Spleen (tissue), 11 donors: ENCODE measurements around the gene LCN10. TPM values are rescaled to one million over a fixed set of nuclear protein-coding genes. Genes with fewer than 3 reads are reported as not detected.
"Not testable (repeated sequence)": the region's sequence is repeated elsewhere in the genome, so short reads cannot be mapped to it uniquely, and the experiment has no call there.

Experiments
- DNase-seq: peaks from one replicate; pipeline ENCODE4 v3.0.0-alpha.2; 2020
- H3K27ac ChIP-seq, 8 donors: fragments of 200-600 bp; sonication (generic) in 7 of 8; 1 replicate in 4 of 8; 2 replicates in 4 of 8; pipeline versions ENCODE4 v1.5.0 to v1.8.0; 2016 to 2021; ENCODE audit warnings: inconsistent platforms in 4 of 8, mild to moderate bottlenecking in 4 of 8, moderate library complexity in 1 of 8
- H3K27me3 ChIP-seq, 7 donors: fragments of 200-600 bp; sonication (generic) in 6 of 7; replicated peaks in 1 of 7; 1 replicate in 4 of 7; 2 replicates in 3 of 7; pipeline versions ENCODE4 v1.5.0 to v1.8.0; 2016 to 2021; ENCODE audit warnings: inconsistent platforms in 3 of 7, mild to moderate bottlenecking in 1 of 7
- H3K36me3 ChIP-seq, 6 donors: fragments of 200-600 bp; sonication (generic) in 5 of 6; 1 replicate in 4 of 6; 2 replicates in 2 of 6; pipeline versions ENCODE4 v1.5.0 to v1.8.0; 2016 to 2021; ENCODE audit warnings: inconsistent platforms in 2 of 6
- H3K4me1 ChIP-seq, 6 donors: fragments of 200-600 bp; sonication (generic) in 5 of 6; 1 replicate in 3 of 6; 2 replicates in 3 of 6; pipeline versions ENCODE4 v1.5.0 to v1.8.0; 2016 to 2021; ENCODE audit warnings: inconsistent platforms in 3 of 6
- H3K4me3 ChIP-seq, 8 donors: fragments of 200-600 bp; sonication (generic) in 7 of 8; 1 replicate in 4 of 8; 2 replicates in 4 of 8; pipeline versions ENCODE4 v1.5.0 to v1.8.0; 2016 to 2021; ENCODE audit warnings: inconsistent platforms in 4 of 8, mild to moderate bottlenecking in 4 of 8, moderate library complexity in 2 of 8
- H3K9me3 ChIP-seq, 8 donors: fragments of 200-600 bp; sonication (generic) in 7 of 8; 1 replicate in 4 of 8; 2 replicates in 4 of 8; pipeline versions ENCODE4 v1.5.0 to v1.8.0; 2016 to 2021; ENCODE audit warnings: inconsistent platforms in 4 of 8
- CTCF ChIP-seq, 11 experiments: fragments of 200-600 bp in 7 of 11; fragments of 450-650 bp in 4 of 11; sonication (generic) in 4 of 11; IDR thresholded peaks in 8 of 11; conservative IDR thresholded peaks in 3 of 11; 1 replicate in 7 of 11; 2 replicates in 4 of 11; pipeline versions ENCODE4 v1.4.0 to v1.8.0; 2016 to 2021; ENCODE audit warnings: antibody characterized with exemption in 11 of 11, inconsistent platforms in 4 of 11, mild to moderate bottlenecking in 1 of 11
- POLR2A ChIP-seq, 3 donors: fragments of 450-650 bp; IDR thresholded peaks; one replicate each; pipeline ENCODE4 v1.5.1; 2017; ENCODE audit warnings: antibody characterized with exemption in 3 of 3, mild to moderate bottlenecking in 1 of 3
- POLR2AphosphoS5 ChIP-seq, 3 donors: sonication (generic); formaldehyde crosslinking; IDR thresholded peaks; one replicate each; pipeline ENCODE4 v1.5.1; 2017; ENCODE audit warnings: antibody characterized with exemption in 3 of 3
- WGBS, 5 donors: extraction: QIAGEN DNeasy Blood & Tissue Kit in 3 of 5; methylation state at CpG; one replicate each; pipeline versions ENCODE4 v1.1.5 to v1.1.7; 2013 to 2018; 5-methylcytosine and 5-hydroxymethylcytosine counted together
- intact Hi-C: fragments of 100-400 bp; cut with DNase I; formaldehyde crosslinking; loops from one replicate; pipeline ENCODE4 v1.15.0; 2023; ENCODE audit warnings: low total_unique reads
- polyA plus RNA-seq, 3 donors: library from polyadenylated mRNA; stranded (reverse); fragments of 200-250 nt; gene quantifications; one replicate each; pipeline ENCODE4 v1.2.1, GENCODE V29; 2013
- total RNA-seq, 7 donors: library from RNA; depleted of rRNA in 3 of 7; stranded (reverse); fragments of >200 nt in 3 of 7; fragmentation: NEBNext Ultra II Directional in 4 of 7; extraction: Animal tissue kit (Norgen Biotek cat#: 25700) in 4 of 7; gene quantifications; one replicate each; pipeline versions ENCODE4 v1.1.0 to v1.2.1, GENCODE V29; 2016 to 2021
- donor health status: healthy with polysubstance abuse.
- donor health status: DM: no; HTN: no; CAD: no; lungs with moderate emphysema.
- donor health status: DM: no; HTN: no; CAD: no.
- donor health status: Bipolar disorder and iron deficiency.
- donor health status: healthy.
- donor health status: DM: no; HTN: no; CAD: no.
- donor health status: DM: yes; HTN: yes; CAD: no.

LCN10 gene
- total and polyA plus RNA-seq, 10 donors, result 7.2 to 41.3 (median 15.8) TPM

DNA sequence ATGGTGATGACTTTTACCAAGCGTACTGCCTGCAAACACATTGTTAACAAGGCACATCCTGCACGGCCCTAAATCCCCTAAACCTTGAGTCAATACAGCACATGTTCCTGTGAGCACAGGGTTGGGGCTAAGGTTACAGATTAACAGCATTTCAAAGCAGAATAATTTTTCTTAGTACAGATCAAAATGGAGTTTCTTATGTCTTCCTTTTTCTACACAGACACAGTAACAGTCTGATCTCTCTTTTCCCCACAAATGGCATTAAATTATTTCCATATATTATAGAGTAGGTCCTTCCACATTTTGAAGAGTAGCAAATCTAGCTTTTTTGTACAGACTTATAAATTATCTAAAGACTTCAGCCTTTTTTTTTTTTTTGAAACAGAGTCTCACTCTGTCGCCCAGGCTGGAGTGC, 46.8 kb upstream of the LCN10 start:
- intact Hi-C loops, result loop anchor here (5.0 to 10.0 kb wide), 2 partner anchors 248 to 275 kb away; no protein-coding TSS in a partner anchor

GRCh38 chr9:136788644-136789522, 46.1 kb upstream of the LCN10 start:
- intact Hi-C loops, result loop anchor here (5.0 to 10.0 kb wide), 2 partner anchors 248 to 276 kb away; no protein-coding TSS in a partner anchor
- H3K27me3 ChIP-seq, DNase-seq: not testable (repeated sequence)

More for the DNA sequence above, 46.8 kb upstream of the LCN10 start:
- H3K36me3 ChIP-seq, result peaks cover 0 to 23% (median 4%) of the 10 kb centered on the region in 6 donors
- DNase-seq, result no peak
- 81 to 97% (median 82%) methylated on average over 3 of the region's 3 CpGs for WGBS, 5 donors
- H3K27ac ChIP-seq, result peak overlapping the region in 3 of 8 donors; percentile 8 to 97 (median 96)
- H3K4me1 ChIP-seq, result peaks cover 13 to 58% (median 33%) of the 10 kb centered on the region in 6 donors
- no peaks in the 10 kb centered on the region for H3K9me3 ChIP-seq
- H3K4me3 ChIP-seq, result no peak overlapping the region
- H3K27me3 ChIP-seq, result no peaks in the 10 kb centered on the region
- TF ChIP-seq POLR2AphosphoS5 (IDR thresholded peaks at IDR 0.05) (no peak), POLR2A (IDR thresholded peaks at IDR 0.05) (no peak), CTCF (IDR thresholded peaks at IDR 0.05 in 8 of 11, conservative IDR thresholded peaks at IDR 0.05 in 3 of 11) (no peak)

DNA sequence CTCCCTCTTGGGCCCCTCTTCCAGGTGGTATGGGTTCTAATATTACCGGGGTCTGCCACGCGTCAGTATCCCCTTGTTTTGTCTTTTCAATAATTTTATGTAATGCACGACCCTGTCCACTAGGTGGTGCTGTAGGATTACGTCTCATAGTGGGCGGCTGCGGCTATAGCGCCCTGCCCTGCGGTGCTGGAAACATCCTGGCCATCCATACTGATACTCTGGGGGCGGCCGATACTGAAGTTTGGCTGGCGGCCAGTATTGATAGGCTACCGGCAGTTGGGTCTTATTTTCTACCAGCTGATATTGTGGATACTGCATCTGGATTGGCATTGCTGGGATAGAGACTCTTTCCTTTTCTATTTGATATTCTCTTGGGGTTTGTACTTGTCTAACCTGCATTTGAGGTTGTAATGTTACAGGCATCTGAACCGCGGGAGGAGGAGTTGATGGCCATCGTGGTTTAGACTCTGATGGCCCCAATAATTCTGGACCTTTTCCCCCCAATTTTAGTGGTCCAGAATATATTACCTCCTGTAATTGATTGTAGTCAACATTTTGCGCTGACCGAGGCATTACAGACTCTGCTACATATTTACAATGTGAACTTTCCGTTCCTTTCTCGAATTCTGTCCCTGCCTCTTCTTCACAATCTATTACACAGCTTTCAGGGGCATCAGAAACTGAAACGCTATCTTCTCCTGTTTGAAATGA, 45.1 kb upstream of the LCN10 start:
- no peaks in the 10 kb centered on the region for H3K27me3 ChIP-seq
- no peak overlapping the region for H3K4me3 ChIP-seq
- peaks cover 0 to 6% (median 2%) of the 10 kb centered on the region in 6 donors for H3K36me3 ChIP-seq
- intact Hi-C loops, result loop anchor here (5.0 to 10.0 kb wide), 2 partner anchors 249 to 277 kb away; no protein-coding TSS in a partner anchor
- peak; percentile 65 to 87 (median 80) for TF ChIP-seq CTCF (IDR thresholded peaks at IDR 0.05 in 8 of 11, conservative IDR thresholded peaks at IDR 0.05 in 3 of 11)
- no peak for TF ChIP-seq POLR2A (IDR thresholded peaks at IDR 0.05)
- TF ChIP-seq POLR2AphosphoS5 (IDR thresholded peaks at IDR 0.05), result peak in 1 of 3 donors; percentile 47
- WGBS, 5 donors, result 19 to 24% (median 21%) methylated on average over 21 of the region's 21 CpGs
- H3K27ac ChIP-seq, result no peak overlapping the region
- H3K4me1 ChIP-seq, result peaks cover 13 to 50% (median 29%) of the 10 kb centered on the region in 6 donors
- peak; percentile 89 for DNase-seq
- H3K9me3 ChIP-seq, result no peaks in the 10 kb centered on the region

More at GRCh38 chr9:136788644-136789522, 46.1 kb upstream of the LCN10 start:
- Histone ChIP-seq H3K36me3 (peaks cover 0 to 16% (median 4%) of the 10 kb centered on the region in 6 donors), H3K4me1 (peaks cover 13 to 61% (median 33%) of the 10 kb centered on the region in 6 donors), H3K27ac (peak overlapping the region in 3 of 8 donors; percentile 8 to 96 (median 29))
- not testable (repeated sequence) for H3K9me3 ChIP-seq, H3K4me3 ChIP-seq
- 79 to 81% (median 80%) methylated on average over 27 of the region's 27 CpGs for WGBS, 5 donors

- H3K4me3 ChIP-seq, H3K36me3 ChIP-seq, H3K27ac ChIP-seq, H3K9me3 ChIP-seq, DNase-seq, H3K27me3 ChIP-seq: not testable (repeated sequence)
- H3K4me1 ChIP-seq, result peaks cover 8 to 42% (median 21%) of the 10 kb centered on the region in 6 donors
- 54 to 71% (median 59%) methylated on average over 4 of the region's 4 CpGs for WGBS, 5 donors
- intact Hi-C loops, result loop anchor here (5.0 to 10.0 kb wide), 2 partner anchors 250 to 278 kb away; no protein-coding TSS in a partner anchor
These were observed 44.2 kb upstream of the LCN10 start for GRCh38 chr9:136786983-136787382.
